ENCODE data around the gene ACP7.
A peak's percentile ranks its signal among the peaks of the same experiment; 100 is the strongest.
"Not testable (repeated sequence)": the region's sequence is repeated elsewhere in the genome, so short reads cannot be mapped to it uniquely, and the experiment has no call there.

The ACP7 gene

GRCh38 chr19:39133431-39134270 is 49.5 kb downstream of the ACP7 start:
- DNase-seq, result no peak

DNA sequence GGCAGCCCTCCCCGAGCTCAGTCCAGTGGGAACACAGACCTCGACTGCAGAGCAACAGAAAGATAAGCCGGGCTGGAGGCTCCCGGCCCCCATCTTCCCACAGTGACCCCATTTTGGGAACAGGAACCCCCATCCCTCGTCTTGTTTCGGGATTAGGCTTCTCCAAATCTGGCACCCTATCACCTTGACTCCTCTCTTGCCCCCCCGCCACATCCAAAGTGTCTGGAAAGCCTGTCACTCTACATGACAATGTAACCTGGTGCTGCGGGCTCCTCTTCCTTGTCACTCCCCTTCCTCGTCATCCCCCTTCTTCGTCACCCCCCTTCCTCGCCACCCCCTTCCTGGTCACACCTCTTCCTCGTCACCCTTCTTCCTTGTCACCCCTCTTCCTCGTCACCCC is 51.5 kb downstream of the ACP7 start:
- no peak for DNase-seq

GRCh38 chr19:39136225-39136940 is 52.2 kb downstream of the ACP7 start:
- DNase-seq, result no peak

DNA sequence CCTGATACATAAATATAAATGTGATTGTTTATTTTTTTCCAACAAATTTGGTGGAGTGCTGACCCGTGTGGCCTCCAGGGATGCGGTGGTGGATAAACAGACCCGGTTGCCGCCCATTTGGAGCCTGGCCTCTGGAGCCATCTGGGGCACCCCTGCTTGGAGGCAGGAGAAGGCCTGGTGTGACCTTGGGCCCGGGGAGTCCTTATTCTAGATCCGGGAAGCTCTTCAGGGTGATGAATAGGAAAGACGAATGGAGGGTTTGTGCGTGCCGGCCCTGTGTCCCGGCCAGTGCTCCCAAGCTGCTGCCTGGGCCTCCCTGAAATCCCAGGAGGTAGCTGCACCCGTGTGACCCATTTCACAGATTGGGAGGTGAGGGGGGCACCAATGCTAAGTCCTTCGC is 53.0 kb downstream of the ACP7 start:
- DNase-seq, result no peak

DNA sequence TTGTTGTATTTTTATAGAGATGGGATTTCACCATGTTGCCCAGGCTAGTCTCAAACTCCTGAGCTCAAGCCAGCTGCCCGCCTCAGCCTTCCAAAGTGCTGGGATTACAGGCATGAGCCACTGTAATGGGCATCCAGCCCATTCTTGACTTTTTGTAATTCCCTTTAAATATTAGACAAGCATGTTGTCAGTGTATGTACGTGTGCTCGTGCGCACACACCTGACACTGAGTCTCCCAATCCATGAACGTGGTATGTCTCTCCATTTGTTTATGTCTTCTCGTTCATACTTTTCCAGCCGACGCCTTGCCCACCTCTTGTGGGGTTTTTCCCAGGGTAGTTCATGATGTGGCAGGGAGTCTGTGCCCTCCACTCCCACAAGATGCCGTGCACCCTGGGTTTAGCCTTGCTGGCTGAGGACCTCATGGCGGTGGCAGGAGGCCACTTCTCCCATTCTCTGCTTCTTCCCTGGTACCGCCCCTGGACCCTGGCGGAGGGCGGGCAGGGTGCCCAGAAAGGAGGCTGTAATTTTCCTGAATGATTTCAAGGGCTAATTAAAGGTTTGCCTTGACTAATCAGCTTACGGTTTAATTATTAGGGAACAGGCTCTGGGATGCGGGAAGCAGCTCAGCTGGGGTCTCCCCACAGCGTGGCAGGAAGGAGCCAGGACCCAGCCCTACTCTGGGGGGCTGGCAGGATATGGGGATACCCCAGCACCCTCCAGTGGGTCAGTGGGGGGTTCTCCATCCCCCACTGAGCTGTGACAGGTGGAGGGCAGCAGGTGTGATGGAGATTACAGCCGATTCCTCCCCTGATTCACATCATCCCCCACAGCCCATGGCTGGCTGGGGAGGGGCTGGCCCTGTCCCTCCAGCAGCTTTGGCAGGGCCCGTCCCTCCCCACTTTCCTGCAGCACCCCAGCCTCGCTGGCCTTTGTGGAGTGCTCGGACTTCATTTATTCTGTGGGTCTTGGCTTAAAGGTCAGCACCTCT is 54.3 kb downstream of the ACP7 start:
- DNase-seq, result peak in 1 of 2 experiments; percentile 14

- DNase-seq, result no peak
Measured at GRCh38 chr19:39139305-39139874, 55.2 kb downstream of the ACP7 start.

- no peak for DNase-seq
Measured at GRCh38 chr19:39139971-39140453, 55.8 kb downstream of the ACP7 start.

GRCh38 chr19:39140594-39140993 is 56.4 kb downstream of the ACP7 start:
- no peak for DNase-seq

GRCh38 chr19:39141929-39142328 is 57.8 kb downstream of the ACP7 start:
- DNase-seq, result no peak

GRCh38 chr19:39142630-39143029 is 58.5 kb downstream of the ACP7 start:
- no peak for DNase-seq

DNA sequence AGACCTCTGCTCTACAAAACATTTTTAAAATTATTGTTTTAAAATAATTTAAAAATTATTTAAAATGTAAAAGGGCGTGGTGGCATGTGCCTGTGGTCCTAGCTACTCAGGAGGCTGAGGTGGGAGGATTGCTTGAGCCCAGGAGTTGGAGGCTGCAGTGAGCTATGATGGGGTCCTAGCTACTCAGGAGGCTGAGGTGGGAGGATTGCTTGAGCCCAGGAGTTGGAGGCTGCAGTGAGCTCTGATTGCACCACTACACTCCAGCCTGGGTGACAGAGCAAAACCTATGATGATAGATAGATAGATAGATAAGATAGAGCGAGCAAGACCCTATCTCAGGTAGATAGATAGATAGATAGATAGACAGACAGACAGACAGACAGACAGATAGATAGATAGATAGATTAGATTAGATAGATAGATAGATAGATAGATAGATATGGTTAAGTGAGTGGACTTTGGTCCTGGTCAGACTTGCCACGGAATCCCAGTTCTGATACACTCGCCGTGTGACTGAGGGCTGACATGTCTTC is 59.7 kb downstream of the ACP7 start:
- not testable (repeated sequence) for DNase-seq

- no peak for DNase-seq
Measured at GRCh38 chr19:39144290-39145071, 60.3 kb downstream of the ACP7 start.

DNA sequence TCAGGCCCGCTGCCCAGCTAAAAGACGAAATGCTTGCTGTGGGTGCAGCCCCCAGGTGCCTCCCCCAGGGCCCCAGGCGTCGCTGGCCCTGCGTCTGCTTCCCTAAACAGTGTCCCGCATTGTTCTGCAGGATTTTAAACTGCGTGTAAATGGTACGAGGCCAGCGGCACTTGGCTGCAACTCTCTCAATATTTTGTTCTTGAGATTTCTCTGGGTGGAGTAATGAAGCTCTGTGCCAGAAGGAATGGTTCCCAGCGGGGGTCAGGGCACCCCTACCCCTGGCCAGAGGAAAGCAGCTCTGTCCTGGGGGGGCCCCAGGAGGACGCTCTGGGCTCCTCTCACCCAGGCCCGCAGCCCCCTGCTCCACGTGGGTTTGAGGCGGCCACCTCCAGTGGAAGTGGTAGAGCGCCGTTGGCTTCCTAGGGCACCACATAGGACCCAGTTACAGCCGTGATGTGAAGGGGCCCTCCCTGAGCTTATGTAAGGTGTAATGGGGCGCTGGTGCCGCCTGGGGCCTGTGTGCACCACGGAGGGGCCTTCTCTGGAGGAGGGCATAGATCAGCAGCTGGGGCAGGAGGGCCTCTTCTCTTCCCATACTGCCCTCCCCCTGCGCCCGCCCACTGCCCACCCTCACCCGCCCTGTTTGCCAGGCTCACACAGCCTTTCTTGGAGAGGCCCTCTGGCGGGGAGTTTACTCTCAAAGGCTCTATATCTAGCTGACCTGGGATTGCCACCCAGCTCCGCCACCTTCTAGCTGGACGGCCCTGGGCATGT is 61.2 kb downstream of the ACP7 start:
- DNase-seq, result no peak

DNA sequence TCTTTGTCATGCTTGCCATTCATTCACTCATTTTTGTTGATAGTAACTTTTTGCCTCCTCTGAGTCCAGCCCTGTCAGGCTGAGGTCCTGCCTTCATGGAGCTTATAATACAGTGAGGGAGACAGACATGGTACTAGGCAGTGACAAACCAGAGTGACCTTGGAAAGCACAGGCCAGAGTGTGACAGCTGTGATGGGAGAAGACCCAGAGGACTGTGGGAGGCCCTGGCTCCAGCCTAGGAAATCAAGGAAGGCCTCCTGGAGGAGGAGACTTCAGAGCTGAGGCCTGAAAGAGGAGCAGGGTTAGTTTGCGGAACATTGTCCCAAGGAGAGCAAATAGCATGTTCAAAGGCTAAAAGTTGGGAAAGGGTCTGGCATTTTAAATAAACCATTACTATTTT is 61.9 kb downstream of the ACP7 start:
- DNase-seq, result no peak

DNA sequence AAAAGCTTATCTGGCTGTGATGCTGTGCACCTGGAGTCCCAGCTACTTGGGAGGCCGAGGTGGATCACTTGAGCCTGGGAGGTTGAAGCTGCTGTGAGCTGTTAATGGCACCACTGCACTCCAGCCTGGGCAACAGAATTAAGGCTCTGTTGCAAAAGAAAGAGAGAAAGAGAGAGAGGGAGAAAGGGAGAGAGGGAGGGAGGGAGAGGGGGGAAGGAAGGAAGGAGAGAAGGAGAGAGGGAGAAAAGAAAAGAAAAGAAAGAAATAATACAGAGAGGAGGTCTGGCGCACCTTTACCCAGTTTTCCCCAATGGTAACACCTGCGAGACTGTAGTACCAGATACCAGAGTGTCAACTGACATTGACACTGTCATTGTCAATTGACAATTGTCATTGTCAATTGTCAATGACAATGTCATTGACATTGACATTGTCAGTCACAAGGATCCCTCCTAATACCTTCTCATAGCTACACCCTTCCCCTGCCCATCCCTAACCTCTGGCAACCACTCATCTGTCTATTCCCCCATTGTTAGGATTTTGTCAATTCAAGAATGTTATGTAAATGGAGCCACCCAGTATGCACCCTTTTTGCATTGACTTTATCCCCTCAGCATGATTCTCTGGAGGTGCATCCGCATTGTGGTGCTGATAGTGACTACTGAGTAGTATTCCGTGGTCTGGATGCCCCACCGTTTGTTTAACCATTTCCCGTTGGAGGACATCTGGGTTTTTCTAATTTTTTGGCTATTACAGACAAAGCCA is 62.7 kb downstream of the ACP7 start:
- DNase-seq, result no peak

GRCh38 chr19:39147480-39147879 is 63.3 kb downstream of the ACP7 start:
- no peak for DNase-seq

GRCh38 chr19:39148939-39149529 is 64.9 kb downstream of the ACP7 start:
- no peak for DNase-seq

DNA sequence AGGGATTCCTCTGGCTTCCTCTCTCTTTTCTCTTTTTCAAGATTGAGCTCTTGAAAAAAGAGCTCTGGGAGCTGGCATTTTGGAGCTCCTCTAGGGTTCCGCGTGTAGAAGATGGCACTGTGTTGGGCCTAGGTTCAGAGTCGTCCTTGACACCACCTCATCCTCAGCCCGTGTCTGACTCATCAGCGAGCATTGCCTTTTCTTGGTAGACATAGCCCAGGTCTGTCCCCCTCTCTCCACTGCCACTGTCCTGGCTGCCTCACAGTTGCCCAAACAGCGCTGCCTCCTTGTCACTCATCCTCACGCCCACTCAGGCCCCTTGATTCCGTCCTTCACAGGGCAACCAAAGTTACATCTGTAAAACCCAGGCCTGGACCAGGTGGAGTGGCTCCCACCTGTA is 66.1 kb downstream of the ACP7 start:
- no peak for DNase-seq

DNA sequence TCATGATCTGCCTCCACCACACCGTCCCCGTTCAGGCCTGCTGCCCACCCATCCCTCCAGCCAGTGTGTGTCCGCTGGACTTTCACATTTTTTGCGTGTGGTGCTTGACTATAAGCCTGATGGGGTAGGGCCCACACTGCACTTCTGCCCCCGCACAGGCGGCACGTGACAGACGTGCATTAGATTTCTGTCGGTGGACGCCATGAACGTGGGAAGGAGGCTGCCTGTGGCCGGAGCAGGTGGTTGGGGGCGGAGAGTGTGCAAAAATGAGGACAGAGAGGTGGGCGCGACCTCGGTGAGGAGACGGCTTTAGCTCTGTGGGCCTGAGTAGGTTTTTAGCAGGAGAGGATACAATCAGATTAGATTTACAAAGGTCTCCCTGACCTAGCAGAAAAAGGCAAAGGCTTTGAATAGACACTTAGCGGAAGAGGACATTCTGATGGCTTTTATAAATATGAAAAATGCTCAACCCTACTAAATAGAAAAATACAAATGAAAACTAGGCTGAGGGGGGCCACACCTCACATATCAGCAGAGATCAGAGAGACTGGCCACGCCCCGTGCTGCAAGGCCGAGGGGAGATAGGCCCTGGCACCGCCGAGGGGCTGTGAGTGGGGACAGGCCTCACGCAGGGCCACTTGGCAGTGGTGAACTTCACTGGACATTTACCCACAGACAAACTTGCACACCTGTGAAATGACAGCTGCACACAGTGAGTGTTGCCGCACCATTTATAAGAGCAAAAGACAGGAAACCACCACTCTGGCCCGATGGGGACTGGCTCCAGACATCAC is 66.8 kb downstream of the ACP7 start:
- no peak for DNase-seq

Data from NCI-H446 (cell line).